ENCODE data around the gene CPED1.

CPED1 gene

GRCh38 chr7:120988591-120989256 is at the start of gene CPED1:
Gene CPED1 (plus strand): TSS chr7:120988711. CDS start chr7:120989622, 911 bp downstream.
- DNase-seq (ENCODE audit: low read depth in 2 of 3, low spot score in 2 of 3) = peak in 1 of 3 experiments; percentile 5

- DNase-seq (ENCODE audit: low read depth in 2 of 3, low spot score in 2 of 3) = no peak
Measured at GRCh38 chr7:120939345-120939744, 49.2 kb upstream of the CPED1 start.

GRCh38 chr7:120941064-120941463 is 47.4 kb upstream of the CPED1 start:
- no peak for DNase-seq (ENCODE audit: low read depth in 2 of 3, low spot score in 2 of 3)

- DNase-seq (ENCODE audit: low read depth in 2 of 3, low spot score in 2 of 3) = no peak
Measured at GRCh38 chr7:120941856-120942255, 46.7 kb upstream of the CPED1 start.

GRCh38 chr7:120942861-120943260 is 45.6 kb upstream of the CPED1 start:
- no peak for DNase-seq (ENCODE audit: low read depth in 2 of 3, low spot score in 2 of 3)

- no peak for DNase-seq (ENCODE audit: low read depth in 2 of 3, low spot score in 2 of 3)
Measured at GRCh38 chr7:120944826-120945562, 43.5 kb upstream of the CPED1 start.

GRCh38 chr7:120947980-120948379 is 40.5 kb upstream of the CPED1 start:
- no peak for DNase-seq (ENCODE audit: low read depth in 2 of 3, low spot score in 2 of 3)

- DNase-seq (ENCODE audit: low read depth in 2 of 3, low spot score in 2 of 3) = no peak
Measured at GRCh38 chr7:120949393-120949911, 39.1 kb upstream of the CPED1 start.

GRCh38 chr7:120949998-120950538 is 38.4 kb upstream of the CPED1 start:
- DNase-seq (ENCODE audit: low read depth in 2 of 3, low spot score in 2 of 3) = no peak

- DNase-seq (ENCODE audit: low read depth in 2 of 3, low spot score in 2 of 3) = peak; percentile 89 to 97 (median 94)
Measured at GRCh38 chr7:120950539-120951308, 37.8 kb upstream of the CPED1 start, which contains the start of gene ING3. Gene ING3 (plus strand): TSS chr7:120950777. CDS start chr7:120950897, 120 bp downstream.

GRCh38 chr7:120951309-120951699 is 37.2 kb upstream of the CPED1 start:
- DNase-seq (ENCODE audit: low read depth in 2 of 3, low spot score in 2 of 3) = no peak

GRCh38 chr7:120951826-120952225 is 36.7 kb upstream of the CPED1 start:
- no peak for DNase-seq (ENCODE audit: low read depth in 2 of 3, low spot score in 2 of 3)

GRCh38 chr7:120955577-120956149 is 32.8 kb upstream of the CPED1 start:
- no peak for DNase-seq (ENCODE audit: low read depth in 2 of 3, low spot score in 2 of 3)

- no peak for DNase-seq (ENCODE audit: low read depth in 2 of 3, low spot score in 2 of 3)
Measured at GRCh38 chr7:120959929-120960484, 28.5 kb upstream of the CPED1 start.

GRCh38 chr7:120960714-120961113 is 27.8 kb upstream of the CPED1 start:
- no peak for DNase-seq (ENCODE audit: low read depth in 2 of 3, low spot score in 2 of 3)

GRCh38 chr7:120961638-120962173 is 26.8 kb upstream of the CPED1 start:
- no peak for DNase-seq (ENCODE audit: low read depth in 2 of 3, low spot score in 2 of 3)

GRCh38 chr7:120964088-120964487 is 24.4 kb upstream of the CPED1 start:
- DNase-seq (ENCODE audit: low read depth in 2 of 3, low spot score in 2 of 3) = no peak

- DNase-seq (ENCODE audit: low read depth in 2 of 3, low spot score in 2 of 3) = no peak
Measured at GRCh38 chr7:120966961-120967360, 21.6 kb upstream of the CPED1 start.

GRCh38 chr7:120973849-120974248 is 14.7 kb upstream of the CPED1 start:
- no peak for DNase-seq (ENCODE audit: low read depth in 2 of 3, low spot score in 2 of 3)

- DNase-seq (ENCODE audit: low read depth in 2 of 3, low spot score in 2 of 3) = no peak
Measured at GRCh38 chr7:120979765-120980499, 8.6 kb upstream of the CPED1 start.

Measured in activated CD8-positive, alpha-beta memory T cell treated with anti-CD3 and anti-CD28 coated beads for 48 hours (primary cell).